Vagina (tissue), 2 donors: ENCODE measurements around the gene JPH3. TPM values are rescaled to one million over a fixed set of nuclear protein-coding genes. Genes with fewer than 3 reads are reported as not detected.

ENCODE experiments used
- DNase-seq, 2 donors: peaks; one replicate each; pipeline ENCODE4 v3.0.0-alpha.2; 2017; ENCODE audit errors: extremely low spot score in 2 of 2
- H3K27ac ChIP-seq: fragments of 200-600 bp; sonication (generic); one replicate; pipeline ENCODE4 v1.5.1; 2019
- H3K27me3 ChIP-seq: fragments of 200-600 bp; sonication (generic); one replicate; pipeline ENCODE4 v1.5.1; 2019
- H3K36me3 ChIP-seq, 2 donors: fragments of 200-600 bp; sonication (generic); one replicate each; pipeline ENCODE4 v1.5.1; 2017 to 2019
- H3K4me1 ChIP-seq: fragments of 200-600 bp; sonication (generic); one replicate; pipeline ENCODE4 v1.5.1; 2019
- H3K4me3 ChIP-seq, 2 donors: fragments of 200-600 bp; sonication (generic); 1 replicate in 1 of 2; 2 replicates in 1 of 2; pipeline ENCODE4 v1.5.1; 2016 to 2019
- H3K9me3 ChIP-seq: fragments of 200-600 bp; sonication (generic); one replicate; pipeline ENCODE4 v1.5.1; 2019
- CTCF ChIP-seq, 3 experiments: fragments of 450-650 bp in 2 of 3; fragments of 200-600 bp in 1 of 3; sonication (generic) in 1 of 3; IDR thresholded peaks; one replicate each; pipeline ENCODE4 v1.5.1; 2017 to 2019; ENCODE audit warnings: antibody characterized with exemption in 3 of 3, mild to moderate bottlenecking in 2 of 3, moderate library complexity in 2 of 3
- POLR2A ChIP-seq, 2 donors: fragments of 450-650 bp; IDR thresholded peaks; one replicate each; pipeline ENCODE4 v1.6.1; 2017; ENCODE audit warnings: antibody characterized with exemption in 2 of 2, mild to moderate bottlenecking in 2 of 2, moderate library complexity in 2 of 2
- POLR2AphosphoS5 ChIP-seq, 2 donors: sonication (generic); formaldehyde crosslinking; IDR thresholded peaks; one replicate each; pipeline ENCODE4 v1.9.0; 2017; ENCODE audit warnings: antibody characterized with exemption in 2 of 2, mild to moderate bottlenecking in 2 of 2, low read depth in 1 of 2; ENCODE audit not compliant: insufficient read depth in 1 of 2
- intact Hi-C: fragments of 100-400 bp; cut with DNase I; formaldehyde crosslinking; loops from one replicate; pipeline ENCODE4 v1.15.1; 2023
- total RNA-seq: library from RNA; depleted of rRNA; stranded (reverse); fragments of >200 nt; gene quantifications from one replicate; pipeline ENCODE4 v1.2.3, GENCODE V29; 2016

Gene JPH3
- total RNA-seq, 1 donor from 2014 or later, result 2.0 TPM

DNA sequence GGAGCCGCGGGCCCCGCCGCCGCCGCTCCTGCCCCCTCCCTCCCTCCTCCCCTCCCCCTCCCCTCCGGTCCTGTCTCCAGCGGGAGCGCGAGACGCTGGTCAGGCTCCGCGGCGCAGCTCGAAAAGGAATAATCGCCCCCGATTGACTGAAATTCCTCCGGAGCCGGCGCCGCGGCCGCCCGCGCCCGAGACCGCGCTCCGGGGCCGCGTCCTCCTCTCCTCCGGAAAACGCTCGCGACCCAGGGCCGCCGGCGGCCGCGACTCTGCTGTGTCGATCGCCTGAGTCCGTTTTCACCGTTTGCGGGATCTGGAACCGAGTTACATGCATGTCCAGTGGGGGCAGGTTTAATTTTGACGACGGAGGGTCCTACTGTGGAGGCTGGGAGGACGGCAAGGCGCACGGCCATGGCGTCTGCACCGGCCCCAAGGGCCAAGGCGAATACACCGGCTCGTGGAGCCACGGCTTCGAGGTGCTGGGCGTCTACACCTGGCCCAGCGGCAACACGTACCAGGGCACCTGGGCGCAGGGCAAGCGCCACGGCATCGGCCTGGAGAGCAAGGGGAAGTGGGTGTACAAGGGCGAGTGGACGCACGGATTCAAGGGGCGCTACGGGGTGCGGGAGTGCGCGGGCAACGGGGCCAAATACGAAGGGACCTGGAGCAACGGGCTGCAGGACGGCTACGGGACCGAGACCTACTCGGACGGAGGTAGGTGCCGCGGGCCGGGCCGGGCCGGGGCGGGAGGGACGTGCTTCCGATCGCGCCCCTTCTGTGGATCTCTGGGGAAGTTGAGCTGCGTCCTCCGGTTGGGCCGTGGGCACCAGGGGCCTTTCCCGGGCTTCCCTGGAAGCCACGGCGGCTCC is 744 bp downstream of the JPH3 start:
- no peak overlapping the region for H3K4me3 ChIP-seq
- intact Hi-C loops, result no loop called here
- no peaks in the 10 kb centered on the region for H3K36me3 ChIP-seq
- TF ChIP-seq POLR2A (IDR thresholded peaks at IDR 0.05) (no peak), POLR2AphosphoS5 (IDR thresholded peaks at IDR 0.05; ENCODE audit: insufficient read depth in 1 of 2, low read depth in 1 of 2) (no peak), CTCF (IDR thresholded peaks at IDR 0.05) (no peak)
- H3K27ac ChIP-seq, result no peak overlapping the region
- peaks cover 6% of the 10 kb centered on the region for H3K4me1 ChIP-seq
- DNase-seq, result no peak
- H3K27me3 ChIP-seq, result no peaks in the 10 kb centered on the region
- H3K9me3 ChIP-seq, result no peaks in the 10 kb centered on the region

GRCh38 chr16:87603684-87604633 is 1.7 kb downstream of the JPH3 start:
- no peak overlapping the region for H3K27ac ChIP-seq
- H3K4me1 ChIP-seq, result peaks cover 6% of the 10 kb centered on the region
- TF ChIP-seq POLR2AphosphoS5 (IDR thresholded peaks at IDR 0.05; ENCODE audit: insufficient read depth in 1 of 2, low read depth in 1 of 2) (no peak), CTCF (IDR thresholded peaks at IDR 0.05) (no peak)
- no peaks in the 10 kb centered on the region for H3K9me3 ChIP-seq
- H3K36me3 ChIP-seq, result no peaks in the 10 kb centered on the region
- intact Hi-C loops, result no loop called here
- H3K27me3 ChIP-seq, result no peaks in the 10 kb centered on the region
- DNase-seq, result no peak
- no peak overlapping the region for H3K4me3 ChIP-seq

DNA sequence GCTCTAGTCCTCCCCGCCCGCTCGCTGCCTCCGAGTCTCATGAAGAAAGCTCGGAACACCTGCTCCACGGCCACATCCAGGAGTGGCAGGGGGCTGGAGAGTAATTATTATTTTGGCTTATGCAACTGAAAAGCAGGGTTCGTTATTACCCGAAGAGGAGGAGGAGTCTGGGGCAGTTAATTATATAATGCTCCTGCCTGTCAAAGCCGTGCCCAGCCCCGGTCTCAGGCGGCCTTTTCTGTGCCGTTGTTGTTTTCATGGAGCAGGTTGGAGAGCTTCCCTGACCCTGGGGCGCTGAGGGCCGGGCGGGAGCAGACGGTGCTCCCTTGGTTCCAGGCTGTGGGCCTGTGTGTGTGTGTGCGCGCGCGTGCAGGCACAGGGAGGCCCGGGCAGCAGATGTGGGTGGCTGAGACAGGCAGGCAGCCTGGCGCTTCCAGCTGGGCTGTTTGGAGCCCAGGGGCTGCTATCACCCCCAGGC is 2.4 kb downstream of the JPH3 start:
- no peak for TF ChIP-seq POLR2A (IDR thresholded peaks at IDR 0.05)
- no peak for TF ChIP-seq POLR2AphosphoS5 (IDR thresholded peaks at IDR 0.05; ENCODE audit: insufficient read depth in 1 of 2, low read depth in 1 of 2)
- TF ChIP-seq CTCF (IDR thresholded peaks at IDR 0.05), result no peak
- H3K36me3 ChIP-seq, result no peaks in the 10 kb centered on the region
- DNase-seq, result no peak
- H3K9me3 ChIP-seq, result no peaks in the 10 kb centered on the region
- H3K27ac ChIP-seq, result no peak overlapping the region
- no peak overlapping the region for H3K4me3 ChIP-seq
- intact Hi-C loops, result no loop called here
- H3K4me1 ChIP-seq, result peaks cover 6% of the 10 kb centered on the region
- H3K27me3 ChIP-seq, result no peaks in the 10 kb centered on the region

GRCh38 chr16:87607223-87607622 is 4.9 kb downstream of the JPH3 start:
- no peaks in the 10 kb centered on the region for H3K27me3 ChIP-seq
- H3K36me3 ChIP-seq, result no peaks in the 10 kb centered on the region
- no peak for DNase-seq
- H3K9me3 ChIP-seq, result no peaks in the 10 kb centered on the region
- H3K4me3 ChIP-seq, result no peak overlapping the region
- peaks cover 6% of the 10 kb centered on the region for H3K4me1 ChIP-seq
- no peak overlapping the region for H3K27ac ChIP-seq
- intact Hi-C loops, result no loop called here
- TF ChIP-seq POLR2AphosphoS5 (IDR thresholded peaks at IDR 0.05; ENCODE audit: insufficient read depth in 1 of 2, low read depth in 1 of 2) (no peak), POLR2A (IDR thresholded peaks at IDR 0.05) (no peak), CTCF (IDR thresholded peaks at IDR 0.05) (no peak)
